ENCODE measurements around the gene CRHR2.

CRHR2 gene

GRCh38 chr7:30706316-30706715, 24.1 kb upstream of the CRHR2 start:
- no peak for DNase-seq

GRCh38 chr7:30705596-30705995, 23.3 kb upstream of the CRHR2 start:
- DNase-seq = no peak

- no peak for DNase-seq
These were observed 22.8 kb upstream of the CRHR2 start for GRCh38 chr7:30705008-30705407.

GRCh38 chr7:30703756-30704155, 21.5 kb upstream of the CRHR2 start:
- no peak for DNase-seq

- DNase-seq = no peak
These were observed 19.9 kb upstream of the CRHR2 start for GRCh38 chr7:30702200-30702599.

- no peak for DNase-seq
These were observed 18.7 kb upstream of the CRHR2 start for GRCh38 chr7:30700941-30701340.

- DNase-seq = peak; percentile 64
These were observed 17.6 kb upstream of the CRHR2 start for GRCh38 chr7:30699706-30700495.

GRCh38 chr7:30698481-30698880, 16.2 kb upstream of the CRHR2 start:
- DNase-seq = no peak

- no peak for DNase-seq
These were observed 15.6 kb upstream of the CRHR2 start for GRCh38 chr7:30697719-30698460.

- no peak for DNase-seq
These were observed 12.8 kb upstream of the CRHR2 start for GRCh38 chr7:30694774-30695721.

- no peak for DNase-seq
These were observed 12.0 kb upstream of the CRHR2 start for GRCh38 chr7:30694218-30694745.

- no peak for DNase-seq
These were observed 10.6 kb upstream of the CRHR2 start for GRCh38 chr7:30692882-30693281.

GRCh38 chr7:30692438-30692837, 10.2 kb upstream of the CRHR2 start:
- no peak for DNase-seq

- DNase-seq = no peak
These were observed 7.8 kb upstream of the CRHR2 start for GRCh38 chr7:30690011-30690410.

- no peak for DNase-seq
These were observed 6.5 kb upstream of the CRHR2 start for GRCh38 chr7:30688718-30689221.

- no peak for DNase-seq
These were observed 5.3 kb upstream of the CRHR2 start for GRCh38 chr7:30687604-30688003.

- no peak for DNase-seq
These were observed 2.1 kb upstream of the CRHR2 start for GRCh38 chr7:30684351-30684750.

GRCh38 chr7:30683816-30684215, 1.6 kb upstream of the CRHR2 start:
- no peak for DNase-seq

- DNase-seq = no peak
These were observed 1.1 kb upstream of the CRHR2 start for GRCh38 chr7:30683306-30683705.

GRCh38 chr7:30681815-30682211, 443 bp downstream of the CRHR2 start:
- DNase-seq = no peak

GRCh38 chr7:30681331-30681797, 892 bp downstream of the CRHR2 start:
- no peak for DNase-seq

GRCh38 chr7:30679664-30680063, 2.6 kb downstream of the CRHR2 start:
- no peak for DNase-seq

GRCh38 chr7:30678805-30679204, 3.5 kb downstream of the CRHR2 start:
- DNase-seq = no peak

All from NCI-H345 (cell line).